WTC11 (cell line): ENCODE data around the gene FAT3. TPM values are rescaled to one million over a fixed set of nuclear protein-coding genes. Genes with fewer than 3 reads are reported as not detected.

Experiments
- ATAC-seq: fragments of 200-7000 bp; cut with Tn5 transposase; 2 replicates; pipeline ENCODE4 v1.10.0; 2021; ENCODE audit warnings: mild to moderate bottlenecking, moderate library complexity
- CTCF ChIA-PET: fragments of 300-600 bp; sonication (Branson Sonifier 250); formaldehyde crosslinking; loops from one replicate; lab custom pipeline; 2021; ENCODE audit warnings: antibody characterized with exemption; lab: Charles Lee
- POLR2A ChIA-PET: fragments of 350-600 bp; sonication (Branson Sonifier 250); formaldehyde crosslinking; loops from one replicate; lab custom pipeline; 2021; ENCODE audit warnings: antibody characterized with exemption; lab: Charles Lee
- DNase-seq: peaks from one replicate; pipeline ENCODE4 v3.0.0; 2021; ENCODE audit warnings: low spot score
- H3K27ac Mint-ChIP-seq: 2 replicates; pipeline ENCODE4 v1.8.0; 2021; ENCODE audit warnings: mixed read lengths
- H3K27me3 Mint-ChIP-seq: 2 replicates; pipeline ENCODE4 v1.8.0; 2021; ENCODE audit warnings: low read depth, mild to moderate bottlenecking, moderate library complexity, mixed read lengths
- H3K36me3 Mint-ChIP-seq: 2 replicates; pipeline ENCODE4 v1.8.0; 2021; ENCODE audit warnings: mixed read lengths
- H3K4me1 Mint-ChIP-seq: 2 replicates; pipeline ENCODE4 v1.8.0; 2022; ENCODE audit warnings: mixed read lengths
- H3K4me3 Mint-ChIP-seq: 2 replicates; pipeline ENCODE4 v1.8.0; 2021; ENCODE audit warnings: mild to moderate bottlenecking, moderate library complexity, mixed read lengths
- H3K9me3 Mint-ChIP-seq: 2 replicates; pipeline ENCODE4 v1.8.0; 2021; ENCODE audit warnings: mixed read lengths
- CBFB ChIP-seq: sonication (generic); formaldehyde crosslinking; IDR thresholded peaks from 2 replicates; pipeline ENCODE4 v1.8.1; 2022; ENCODE audit warnings: mild to moderate bottlenecking, low read depth, missing genetic modification reagents
- ELF4 ChIP-seq: sonication (generic); formaldehyde crosslinking; IDR thresholded peaks from 2 replicates; pipeline ENCODE4 v1.8.1; 2022; ENCODE audit warnings: low read depth, mild to moderate bottlenecking, moderate library complexity, missing genetic modification reagents
- ESRRA ChIP-seq: sonication (generic); formaldehyde crosslinking; IDR thresholded peaks from 2 replicates; pipeline ENCODE4 v1.8.1; 2022; ENCODE audit warnings: mild to moderate bottlenecking, missing genetic modification reagents, borderline replicate concordance
- FOXJ3 ChIP-seq: sonication (generic); formaldehyde crosslinking; IDR thresholded peaks from 2 replicates; pipeline ENCODE4 v1.9.0; 2021; ENCODE audit warnings: missing genetic modification reagents, mild to moderate bottlenecking, borderline replicate concordance
- GTF2I ChIP-seq: fragments of 250-450 bp; sonication (Bioruptor Pico); conservative IDR thresholded peaks from 2 replicates; pipeline ENCODE4 v1.4.0; 2021; ENCODE audit warnings: mild to moderate bottlenecking
- IRF2 ChIP-seq: sonication (generic); formaldehyde crosslinking; IDR thresholded peaks from 2 replicates; pipeline ENCODE4 v1.8.0; 2022; ENCODE audit warnings: low read depth, missing genetic modification reagents, borderline replicate concordance
- JAZF1 ChIP-seq: fragments of 250-450 bp; sonication (Bioruptor Pico); IDR thresholded peaks from 2 replicates; pipeline ENCODE4 v1.9.0; 2021; ENCODE audit warnings: moderate library complexity, mild to moderate bottlenecking, inconsistent platforms
- MYBL2 ChIP-seq: sonication (generic); formaldehyde crosslinking; IDR thresholded peaks from 2 replicates; pipeline ENCODE4 v1.8.1; 2023; ENCODE audit warnings: mild to moderate bottlenecking, moderate library complexity, missing genetic modification reagents
- NFYB ChIP-seq: sonication (generic); formaldehyde crosslinking; conservative IDR thresholded peaks from 2 replicates; pipeline ENCODE4 v1.8.0; 2022; ENCODE audit warnings: low read depth, missing genetic modification reagents
- SMAD3 ChIP-seq: sonication (generic); formaldehyde crosslinking; IDR thresholded peaks from 2 replicates; pipeline ENCODE4 v1.8.0; 2022; ENCODE audit warnings: missing genetic modification reagents, mild to moderate bottlenecking, borderline replicate concordance
- TEAD4 ChIP-seq: sonication (generic); formaldehyde crosslinking; IDR thresholded peaks from 2 replicates; pipeline ENCODE4 v1.8.0; 2022; ENCODE audit warnings: mild to moderate bottlenecking, missing genetic modification reagents
- ZNF121 ChIP-seq: sonication (generic); formaldehyde crosslinking; IDR thresholded peaks from 2 replicates; pipeline ENCODE4 v1.8.0; 2023; ENCODE audit warnings: missing genetic modification reagents
- ZNF317 ChIP-seq: sonication (generic); formaldehyde crosslinking; IDR thresholded peaks from 2 replicates; pipeline ENCODE4 v1.8.1; 2023; ENCODE audit warnings: low read depth, mild to moderate bottlenecking, moderate library complexity, missing genetic modification reagents, borderline replicate concordance
- ZNF396 ChIP-seq: fragments of 250-450 bp; sonication (Bioruptor Pico); IDR thresholded peaks from 2 replicates; pipeline ENCODE4 v1.8.0; 2021; ENCODE audit warnings: mild to moderate bottlenecking, moderate library complexity, borderline replicate concordance
- ZNF671 ChIP-seq: fragments of 250-450 bp; sonication (Bioruptor Pico); IDR thresholded peaks from 2 replicates; pipeline ENCODE4 v1.8.0; 2021; ENCODE audit warnings: mild to moderate bottlenecking
- total RNA-seq: library from RNA; stranded (reverse); gene quantifications from 3 replicates; pipeline ENCODE4 v1.2.3, GENCODE V29; 2021
- TF ChIP-seq, protein P1 (sequence below): sonication (generic); formaldehyde crosslinking; IDR thresholded peaks from 2 replicates; pipeline ENCODE4 v1.8.1; 2023; ENCODE audit warnings: mild to moderate bottlenecking, missing genetic modification reagents, borderline replicate concordance
- TF ChIP-seq, protein P2 (sequence below): sonication (generic); formaldehyde crosslinking; IDR thresholded peaks from 2 replicates; pipeline ENCODE4 v1.8.0; 2022; ENCODE audit warnings: mild to moderate bottlenecking, missing genetic modification reagents
- TF ChIP-seq, protein P3 (sequence below): sonication (generic); formaldehyde crosslinking; IDR thresholded peaks from 2 replicates; pipeline ENCODE4 v1.8.1; 2023; ENCODE audit warnings: mild to moderate bottlenecking, missing genetic modification reagents
- TF ChIP-seq, protein P4 (sequence below): sonication (generic); formaldehyde crosslinking; IDR thresholded peaks from 2 replicates; pipeline ENCODE4 v1.8.0; 2023; ENCODE audit warnings: mild to moderate bottlenecking, missing genetic modification reagents
- TF ChIP-seq, protein P5 (sequence below): sonication (generic); formaldehyde crosslinking; conservative IDR thresholded peaks from 2 replicates; pipeline ENCODE4 v1.8.1; 2022; ENCODE audit warnings: mild to moderate bottlenecking, missing genetic modification reagents

The FAT3 gene
- total RNA-seq, 1 experiment from 2014 or later: 30.9 TPM

DNA sequence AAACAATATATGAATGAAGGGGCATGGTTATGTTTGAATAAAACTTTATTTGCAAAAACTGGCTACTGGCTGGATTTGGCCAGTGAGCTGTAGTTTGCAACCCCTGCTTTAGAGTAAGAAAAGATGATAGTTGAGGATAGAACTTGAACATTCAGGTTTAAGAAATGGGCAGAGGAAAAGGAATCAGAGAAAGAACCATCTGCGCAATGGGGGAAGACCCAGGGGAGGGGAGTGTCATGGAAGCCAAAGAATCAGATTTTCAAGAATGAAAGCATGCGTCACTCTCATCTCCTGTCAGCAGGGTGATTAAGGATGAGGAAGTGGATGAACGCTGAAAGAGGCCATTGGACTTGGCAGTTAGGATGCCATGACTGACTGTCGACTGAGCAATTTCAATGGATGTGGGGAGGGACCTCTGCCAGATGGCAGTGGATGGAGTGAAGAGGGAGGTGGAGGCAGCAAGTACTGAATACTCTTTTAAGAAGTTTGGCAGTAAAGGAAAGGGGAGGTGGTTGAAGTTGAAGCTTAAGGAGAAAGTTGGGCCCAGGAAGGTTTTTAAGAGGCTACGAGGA, 21.2 kb downstream of the FAT3 start:
- ChIA-PET CTCF (no interaction called here), POLR2A (no interaction called here)
- Mint-ChIP-seq H3K9me3 (peaks cover 8% of the 10 kb centered on the region), H3K27me3 (no peaks in the 10 kb centered on the region), H3K36me3 (peaks cover 3% of the 10 kb centered on the region), H3K27ac (no peak overlapping the region), H3K4me1 (peaks cover 28% of the 10 kb centered on the region)
- DNase-seq (no peak), ATAC-seq (no peak)
- TF ChIP-seq, protein P1, sequence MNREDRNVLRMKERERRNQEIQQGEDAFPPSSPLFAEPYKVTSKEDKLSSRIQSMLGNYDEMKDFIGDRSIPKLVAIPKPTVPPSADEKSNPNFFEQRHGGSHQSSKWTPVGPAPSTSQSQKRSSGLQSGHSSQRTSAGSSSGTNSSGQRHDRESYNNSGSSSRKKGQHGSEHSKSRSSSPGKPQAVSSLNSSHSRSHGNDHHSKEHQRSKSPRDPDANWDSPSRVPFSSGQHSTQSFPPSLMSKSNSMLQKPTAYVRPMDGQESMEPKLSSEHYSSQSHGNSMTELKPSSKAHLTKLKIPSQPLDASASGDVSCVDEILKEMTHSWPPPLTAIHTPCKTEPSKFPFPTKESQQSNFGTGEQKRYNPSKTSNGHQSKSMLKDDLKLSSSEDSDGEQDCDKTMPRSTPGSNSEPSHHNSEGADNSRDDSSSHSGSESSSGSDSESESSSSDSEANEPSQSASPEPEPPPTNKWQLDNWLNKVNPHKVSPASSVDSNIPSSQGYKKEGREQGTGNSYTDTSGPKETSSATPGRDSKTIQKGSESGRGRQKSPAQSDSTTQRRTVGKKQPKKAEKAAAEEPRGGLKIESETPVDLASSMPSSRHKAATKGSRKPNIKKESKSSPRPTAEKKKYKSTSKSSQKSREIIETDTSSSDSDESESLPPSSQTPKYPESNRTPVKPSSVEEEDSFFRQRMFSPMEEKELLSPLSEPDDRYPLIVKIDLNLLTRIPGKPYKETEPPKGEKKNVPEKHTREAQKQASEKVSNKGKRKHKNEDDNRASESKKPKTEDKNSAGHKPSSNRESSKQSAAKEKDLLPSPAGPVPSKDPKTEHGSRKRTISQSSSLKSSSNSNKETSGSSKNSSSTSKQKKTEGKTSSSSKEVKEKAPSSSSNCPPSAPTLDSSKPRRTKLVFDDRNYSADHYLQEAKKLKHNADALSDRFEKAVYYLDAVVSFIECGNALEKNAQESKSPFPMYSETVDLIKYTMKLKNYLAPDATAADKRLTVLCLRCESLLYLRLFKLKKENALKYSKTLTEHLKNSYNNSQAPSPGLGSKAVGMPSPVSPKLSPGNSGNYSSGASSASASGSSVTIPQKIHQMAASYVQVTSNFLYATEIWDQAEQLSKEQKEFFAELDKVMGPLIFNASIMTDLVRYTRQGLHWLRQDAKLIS: no peak
- TF ChIP-seq, protein P2, sequence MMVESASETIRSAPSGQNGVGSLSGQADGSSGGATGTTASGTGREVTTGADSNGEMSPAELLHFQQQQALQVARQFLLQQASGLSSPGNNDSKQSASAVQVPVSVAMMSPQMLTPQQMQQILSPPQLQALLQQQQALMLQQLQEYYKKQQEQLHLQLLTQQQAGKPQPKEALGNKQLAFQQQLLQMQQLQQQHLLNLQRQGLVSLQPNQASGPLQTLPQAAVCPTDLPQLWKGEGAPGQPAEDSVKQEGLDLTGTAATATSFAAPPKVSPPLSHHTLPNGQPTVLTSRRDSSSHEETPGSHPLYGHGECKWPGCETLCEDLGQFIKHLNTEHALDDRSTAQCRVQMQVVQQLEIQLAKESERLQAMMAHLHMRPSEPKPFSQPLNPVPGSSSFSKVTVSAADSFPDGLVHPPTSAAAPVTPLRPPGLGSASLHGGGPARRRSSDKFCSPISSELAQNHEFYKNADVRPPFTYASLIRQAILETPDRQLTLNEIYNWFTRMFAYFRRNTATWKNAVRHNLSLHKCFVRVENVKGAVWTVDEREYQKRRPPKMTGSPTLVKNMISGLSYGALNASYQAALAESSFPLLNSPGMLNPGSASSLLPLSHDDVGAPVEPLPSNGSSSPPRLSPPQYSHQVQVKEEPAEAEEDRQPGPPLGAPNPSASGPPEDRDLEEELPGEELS (CRISPR knock-in tag): no peak
- TF ChIP-seq SMAD3 (CRISPR knock-in tag) (no peak), GTF2I (CRISPR knock-in tag) (no peak), NFYB (CRISPR knock-in tag) (no peak), ESRRA (CRISPR knock-in tag) (no peak), ELF4 (CRISPR knock-in tag) (no peak), TEAD4 (CRISPR knock-in tag) (no peak), ZNF121 (CRISPR knock-in tag) (no peak), ZNF671 (CRISPR knock-in tag) (no peak), CBFB (no peak), MYBL2 (CRISPR knock-in tag) (no peak), ZNF396 (CRISPR knock-in tag) (no peak), JAZF1 (CRISPR knock-in tag) (no peak), FOXJ3 (CRISPR knock-in tag) (no peak), IRF2 (CRISPR knock-in tag) (no peak), ZNF317 (no peak)
- TF ChIP-seq, protein P3, sequence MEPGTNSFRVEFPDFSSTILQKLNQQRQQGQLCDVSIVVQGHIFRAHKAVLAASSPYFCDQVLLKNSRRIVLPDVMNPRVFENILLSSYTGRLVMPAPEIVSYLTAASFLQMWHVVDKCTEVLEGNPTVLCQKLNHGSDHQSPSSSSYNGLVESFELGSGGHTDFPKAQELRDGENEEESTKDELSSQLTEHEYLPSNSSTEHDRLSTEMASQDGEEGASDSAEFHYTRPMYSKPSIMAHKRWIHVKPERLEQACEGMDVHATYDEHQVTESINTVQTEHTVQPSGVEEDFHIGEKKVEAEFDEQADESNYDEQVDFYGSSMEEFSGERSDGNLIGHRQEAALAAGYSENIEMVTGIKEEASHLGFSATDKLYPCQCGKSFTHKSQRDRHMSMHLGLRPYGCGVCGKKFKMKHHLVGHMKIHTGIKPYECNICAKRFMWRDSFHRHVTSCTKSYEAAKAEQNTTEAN (CRISPR knock-in tag): no peak
- TF ChIP-seq, protein P4, sequence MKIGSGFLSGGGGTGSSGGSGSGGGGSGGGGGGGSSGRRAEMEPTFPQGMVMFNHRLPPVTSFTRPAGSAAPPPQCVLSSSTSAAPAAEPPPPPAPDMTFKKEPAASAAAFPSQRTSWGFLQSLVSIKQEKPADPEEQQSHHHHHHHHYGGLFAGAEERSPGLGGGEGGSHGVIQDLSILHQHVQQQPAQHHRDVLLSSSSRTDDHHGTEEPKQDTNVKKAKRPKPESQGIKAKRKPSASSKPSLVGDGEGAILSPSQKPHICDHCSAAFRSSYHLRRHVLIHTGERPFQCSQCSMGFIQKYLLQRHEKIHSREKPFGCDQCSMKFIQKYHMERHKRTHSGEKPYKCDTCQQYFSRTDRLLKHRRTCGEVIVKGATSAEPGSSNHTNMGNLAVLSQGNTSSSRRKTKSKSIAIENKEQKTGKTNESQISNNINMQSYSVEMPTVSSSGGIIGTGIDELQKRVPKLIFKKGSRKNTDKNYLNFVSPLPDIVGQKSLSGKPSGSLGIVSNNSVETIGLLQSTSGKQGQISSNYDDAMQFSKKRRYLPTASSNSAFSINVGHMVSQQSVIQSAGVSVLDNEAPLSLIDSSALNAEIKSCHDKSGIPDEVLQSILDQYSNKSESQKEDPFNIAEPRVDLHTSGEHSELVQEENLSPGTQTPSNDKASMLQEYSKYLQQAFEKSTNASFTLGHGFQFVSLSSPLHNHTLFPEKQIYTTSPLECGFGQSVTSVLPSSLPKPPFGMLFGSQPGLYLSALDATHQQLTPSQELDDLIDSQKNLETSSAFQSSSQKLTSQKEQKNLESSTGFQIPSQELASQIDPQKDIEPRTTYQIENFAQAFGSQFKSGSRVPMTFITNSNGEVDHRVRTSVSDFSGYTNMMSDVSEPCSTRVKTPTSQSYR (CRISPR knock-in tag): no peak
- TF ChIP-seq, protein P5, sequence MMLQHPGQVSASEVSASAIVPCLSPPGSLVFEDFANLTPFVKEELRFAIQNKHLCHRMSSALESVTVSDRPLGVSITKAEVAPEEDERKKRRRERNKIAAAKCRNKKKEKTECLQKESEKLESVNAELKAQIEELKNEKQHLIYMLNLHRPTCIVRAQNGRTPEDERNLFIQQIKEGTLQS (CRISPR knock-in tag): no peak
- TF ChIP-seq, all 79 proteins: peak for 0
- H3K4me3 Mint-ChIP-seq: no peak overlapping the region
